Endometrial microvascular endothelial cells (primary cell): ENCODE measurements around the gene MYMX. TPM values are rescaled to one million over a fixed set of nuclear protein-coding genes. Genes with fewer than 3 reads are reported as not detected.
"Not testable (repeated sequence)": the region's sequence is repeated elsewhere in the genome, so short reads cannot be mapped to it uniquely, and the experiment has no call there.

Source experiments
- in situ Hi-C: cut with HindIII; loops from 2 replicates; pipeline ENCODE4 v1.10.0; 2017; ENCODE audit warnings: low sequenced_read_pairs, low pct_unique_long_range_greater_than_20kb; ENCODE audit errors: inconsistent ontology term
- total RNA-seq: library from RNA; depleted of rRNA; stranded (reverse); fragments of >200 nt; gene quantifications from one replicate; pipeline ENCODE4 v1.2.3, GENCODE V29; 2015; ENCODE audit errors: inconsistent ontology term

Gene MYMX
- not detected for total RNA-seq

- in situ Hi-C loops: no loop called here
Observed at GRCh38 chr6:44216677-44217331, at the start of gene MYMX. Gene MYMX, plus strand, starts transcription at chr6:44216926. Its CDS starts 546 bp downstream, at chr6:44217472.

GRCh38 chr6:44167567-44167966 is 49.2 kb upstream of the MYMX start:
- in situ Hi-C loops: no loop called here

GRCh38 chr6:44169154-44169553 is 47.6 kb upstream of the MYMX start:
- in situ Hi-C loops: no loop called here

- in situ Hi-C loops: no loop called here
Observed at GRCh38 chr6:44169886-44170570, 46.7 kb upstream of the MYMX start.

GRCh38 chr6:44171899-44172546 is 44.7 kb upstream of the MYMX start:
- in situ Hi-C loops: no loop called here

- in situ Hi-C loops: no loop called here
Observed at GRCh38 chr6:44172731-44173500, 43.8 kb upstream of the MYMX start.

- in situ Hi-C loops: no loop called here
Observed at GRCh38 chr6:44176130-44176761, 40.5 kb upstream of the MYMX start.

- in situ Hi-C loops: no loop called here
Observed at GRCh38 chr6:44176762-44177509, 39.8 kb upstream of the MYMX start.

- in situ Hi-C loops: no loop called here
Observed at GRCh38 chr6:44177691-44178423, 38.9 kb upstream of the MYMX start.

GRCh38 chr6:44178424-44179071 is 38.2 kb upstream of the MYMX start:
- in situ Hi-C loops: no loop called here

- in situ Hi-C loops: no loop called here
Observed at GRCh38 chr6:44179072-44179536, 37.6 kb upstream of the MYMX start.

- in situ Hi-C loops: no loop called here
Observed at GRCh38 chr6:44179648-44180047, 37.1 kb upstream of the MYMX start.

GRCh38 chr6:44180406-44180805 is 36.3 kb upstream of the MYMX start:
- in situ Hi-C loops: no loop called here

GRCh38 chr6:44180886-44181285 is 35.8 kb upstream of the MYMX start:
- in situ Hi-C loops: no loop called here

GRCh38 chr6:44181784-44182183 is 34.9 kb upstream of the MYMX start:
- in situ Hi-C loops: not testable (repeated sequence)

GRCh38 chr6:44182911-44183390 is 33.8 kb upstream of the MYMX start:
- in situ Hi-C loops: no loop called here

GRCh38 chr6:44183783-44184182 is 32.9 kb upstream of the MYMX start:
- in situ Hi-C loops: no loop called here
